Measurements from ENCODE around the gene SUCLA2. TPM values are rescaled to one million over a fixed set of nuclear protein-coding genes. Genes with fewer than 3 reads are reported as not detected.

SUCLA2 gene
- total and polyA plus RNA-seq, 2 of the 8 experiments (the other 6 are each of a cell fraction or from before 2014, with no cell fraction given): 23.5 to 78.8 TPM

GRCh38 chr13:48037346-48038173, 36.5 kb upstream of the SUCLA2 start, which contains the start of gene NUDT15 (continued):
- TF ChIP-seq CHD7 (IDR thresholded peaks at IDR 0.05; ENCODE audit: insufficient replicate concordance, low read length) (no peak), EZH2 (IDR thresholded peaks at IDR 0.05; ENCODE audit: low read depth, low read length, severe bottlenecking) (no peak), JUN (IDR thresholded peaks at IDR 0.05; ENCODE audit: low read depth, low read length) (no peak), MAX (IDR thresholded peaks at IDR 0.05) (peak; percentile 81), RBBP5 (IDR thresholded peaks at IDR 0.05; ENCODE audit: borderline replicate concordance, low read depth, low read length) (peak; percentile 91; the same call in 1 of the 2 replicates), POLR2A (IDR thresholded peaks at IDR 0.05; ENCODE audit: control extremely low read depth in 1 of 2, low read depth in 2 of 2, low read length in 2 of 2) (peak; percentile 90 to 99), CBX8 (IDR thresholded peaks at IDR 0.05; ENCODE audit: borderline replicate concordance, low read depth, low read length) (no peak), BACH1 (IDR thresholded peaks at IDR 0.05; ENCODE audit: low read length) (peak; percentile 81), TEAD4 (IDR thresholded peaks at IDR 0.05; ENCODE audit: low read depth, low read length) (peak; percentile 37; the same call in 1 of the 2 replicates), TCF12 (IDR thresholded peaks at IDR 0.05; ENCODE audit: low read depth, low read length) (0 out of 2 replicates have a peak, but pooled peaks have one; percentile 38)
